BJ (cell line): ENCODE data around the gene DCANP1. TPM values are rescaled to one million over a fixed set of nuclear protein-coding genes. Genes with fewer than 3 reads are reported as not detected.

ENCODE experiments used
- CTCF ChIA-PET: fragments of 350-600 bp; formaldehyde crosslinking; extraction: SDS; loops from one replicate; lab custom pipeline; 2021; ENCODE audit warnings: antibody characterized with exemption, inconsistent platforms; lab: Yijun Ruan, JAX
- POLR2A ChIA-PET: fragments of 300-600 bp; sonication (Branson Sonifier 250); formaldehyde crosslinking; extraction: SDS; loops from one replicate; lab custom pipeline; 2021; ENCODE audit warnings: antibody characterized with exemption; lab: Charles Lee
- DNase-seq: peaks from one replicate; pipeline ENCODE4 v3.0.0-alpha.2; 2011; ENCODE audit warnings: low read depth
- H3K27me3 ChIP-seq: 2 replicates; pipeline ENCODE4 v1.6.0; 2011; ENCODE audit warnings: low read length; ENCODE audit not compliant: control insufficient read depth, insufficient read depth
- H3K36me3 ChIP-seq: 2 replicates; pipeline ENCODE4 v1.5.1; 2011; ENCODE audit warnings: low read length; ENCODE audit not compliant: control insufficient read depth, insufficient read depth
- H3K4me3 ChIP-seq: 2 replicates; pipeline ENCODE4 v1.5.1; 2011; ENCODE audit warnings: low read depth, mild to moderate bottlenecking, control low read depth, low read length
- CTCF ChIP-seq: IDR thresholded peaks from 2 replicates; pipeline ENCODE4 v1.5.1; 2011; ENCODE audit warnings: low read depth, mild to moderate bottlenecking, control low read depth, inconsistent platforms, low read length, moderate library complexity; ENCODE audit not compliant: insufficient read depth
- polyA plus RNA-seq: library from polyadenylated mRNA; depleted of rRNA; stranded (reverse); fragments of >200 nt; gene quantifications from 2 replicates; pipeline ENCODE4 v1.2.3, GENCODE V29; 2011

The DCANP1 gene
- polyA plus RNA-seq, 1 experiment = not detected

GRCh38 chr5:135438636-135439221 lies 8.4 kb downstream of the DCANP1 start:
- ChIA-PET CTCF (interaction anchor here (0.6 to 8.3 kb wide), 8 partner anchors 8 to 819 kb away, joined by 3 to 60 read pairs (median 4); partner anchors contain the start of gene DCANP1), POLR2A (no interaction called here)
- no peak for TF ChIP-seq CTCF
- Histone ChIP-seq H3K36me3 (no peaks in the 10 kb centered on the region), H3K27me3 (no peaks in the 10 kb centered on the region), H3K4me3 (no peak overlapping the region)
- no peak for DNase-seq

GRCh38 chr5:135437796-135438560 lies 9.2 kb downstream of the DCANP1 start:
- DNase-seq = peak; percentile 78
- CTCF ChIA-PET = interaction anchor here (0.9 to 8.3 kb wide), 9 partner anchors 9 to 123 kb away, joined by 3 to 60 read pairs (median 4); partner anchors contain the start of gene DCANP1

GRCh38 chr5:135437422-135437795 lies 9.7 kb downstream of the DCANP1 start:
- no peak for DNase-seq
- no peak overlapping the region for H3K4me3 ChIP-seq
- no peaks in the 10 kb centered on the region for H3K27me3 ChIP-seq
- no peak for TF ChIP-seq CTCF
- CTCF ChIA-PET = interaction anchor here (0.9 to 8.3 kb wide), 9 partner anchors 11 to 129 kb away, joined by 3 to 60 read pairs (median 4); no protein-coding TSS in a partner anchor
- H3K36me3 ChIP-seq = no peaks in the 10 kb centered on the region
- POLR2A ChIA-PET = no interaction called here

More at GRCh38 chr5:135437796-135438560, 9.2 kb downstream of the DCANP1 start:
- H3K27me3 ChIP-seq = no peaks in the 10 kb centered on the region
- no peaks in the 10 kb centered on the region for H3K36me3 ChIP-seq
- peak; percentile 28 for TF ChIP-seq CTCF
- no peak overlapping the region for H3K4me3 ChIP-seq
- POLR2A ChIA-PET = no interaction called here

DNA sequence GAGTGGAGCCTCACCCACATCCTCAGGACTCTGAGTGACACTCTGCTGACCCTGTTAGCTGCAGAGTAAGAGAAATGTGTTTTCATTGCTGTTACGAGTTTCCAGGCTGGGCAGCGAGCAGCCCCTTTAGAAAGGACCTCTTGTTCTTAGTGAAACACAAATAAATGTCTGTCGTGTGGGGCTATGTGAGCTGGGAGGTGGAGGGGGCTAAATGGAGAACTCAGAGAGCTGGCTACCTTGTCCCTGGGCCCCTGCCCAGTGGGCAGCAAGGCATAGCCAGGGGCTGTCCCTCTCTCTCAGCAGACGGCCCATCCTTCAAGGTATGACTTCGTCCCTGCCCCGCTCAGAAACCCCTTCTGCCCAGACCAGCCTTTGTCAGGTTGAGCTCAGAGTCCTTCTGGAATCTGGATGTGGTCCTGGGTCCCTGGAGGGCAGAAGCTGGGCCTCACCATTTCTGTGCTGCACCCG lies 10.2 kb downstream of the DCANP1 start:
- H3K4me3 ChIP-seq = no peak overlapping the region
- no peak for TF ChIP-seq CTCF
- H3K36me3 ChIP-seq = no peaks in the 10 kb centered on the region
- no peak for DNase-seq
- H3K27me3 ChIP-seq = no peaks in the 10 kb centered on the region
- POLR2A ChIA-PET = no interaction called here
- CTCF ChIA-PET = interaction anchor here (1.1 to 8.3 kb wide), 7 partner anchors 11 to 129 kb away, joined by 3 to 60 read pairs (median 4); no protein-coding TSS in a partner anchor
